ENCODE data around the gene MARS1. TPM values are rescaled to one million over a fixed set of nuclear protein-coding genes. Genes with fewer than 3 reads are reported as not detected.

Gene MARS1
- 209 and 350 TPM in 2 replicates for total RNA-seq

DNA sequence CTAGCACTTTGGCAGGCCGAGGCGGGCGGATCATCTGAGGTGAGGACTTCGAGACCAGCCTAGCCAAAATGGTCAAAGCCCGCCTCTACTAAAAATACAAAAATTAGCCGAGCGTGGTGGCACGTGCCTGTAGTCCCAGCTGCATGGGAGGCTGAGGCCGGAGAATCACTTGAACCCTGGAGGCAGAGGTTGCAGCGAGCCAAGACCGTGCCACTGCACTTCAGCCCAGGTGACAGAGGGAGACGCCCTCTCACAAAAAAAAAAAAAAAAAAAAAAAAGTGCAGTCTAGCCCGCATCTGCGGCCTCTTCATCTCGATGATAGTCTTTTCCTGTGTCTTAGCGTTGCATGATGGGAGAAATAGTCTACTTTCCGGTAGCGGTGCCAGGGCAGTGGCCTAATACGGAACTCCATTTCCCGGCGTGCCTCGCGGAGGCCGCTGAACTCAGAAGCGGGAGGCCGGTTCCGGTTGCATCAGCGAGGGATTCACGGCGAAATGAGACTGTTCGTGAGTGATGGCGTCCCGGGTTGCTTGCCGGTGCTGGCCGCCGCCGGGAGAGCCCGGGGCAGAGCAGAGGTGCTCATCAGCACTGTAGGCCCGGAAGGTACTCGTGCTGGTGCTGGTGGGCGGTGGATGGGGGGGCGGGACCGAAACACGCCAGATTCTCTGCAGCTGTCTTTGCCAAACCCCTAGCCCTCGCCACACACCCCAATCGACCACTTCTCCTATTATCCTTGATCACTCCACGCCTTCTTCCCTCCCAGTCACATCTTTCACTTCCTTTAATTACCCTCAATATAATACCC is at the start of gene MARS1:
TSS of gene MARS1 (plus strand) at position 472 of the 805 bp plus-strand sequence. CDS start at position 495, 23 bp downstream.

GRCh38 chr12:57454566-57455373 is 33.1 kb upstream of the MARS1 start, which contains the start of gene INHBE:
Gene INHBE (plus strand): TSS chr12:57455307. CDS start chr12:57455537, 230 bp downstream.

DNA sequence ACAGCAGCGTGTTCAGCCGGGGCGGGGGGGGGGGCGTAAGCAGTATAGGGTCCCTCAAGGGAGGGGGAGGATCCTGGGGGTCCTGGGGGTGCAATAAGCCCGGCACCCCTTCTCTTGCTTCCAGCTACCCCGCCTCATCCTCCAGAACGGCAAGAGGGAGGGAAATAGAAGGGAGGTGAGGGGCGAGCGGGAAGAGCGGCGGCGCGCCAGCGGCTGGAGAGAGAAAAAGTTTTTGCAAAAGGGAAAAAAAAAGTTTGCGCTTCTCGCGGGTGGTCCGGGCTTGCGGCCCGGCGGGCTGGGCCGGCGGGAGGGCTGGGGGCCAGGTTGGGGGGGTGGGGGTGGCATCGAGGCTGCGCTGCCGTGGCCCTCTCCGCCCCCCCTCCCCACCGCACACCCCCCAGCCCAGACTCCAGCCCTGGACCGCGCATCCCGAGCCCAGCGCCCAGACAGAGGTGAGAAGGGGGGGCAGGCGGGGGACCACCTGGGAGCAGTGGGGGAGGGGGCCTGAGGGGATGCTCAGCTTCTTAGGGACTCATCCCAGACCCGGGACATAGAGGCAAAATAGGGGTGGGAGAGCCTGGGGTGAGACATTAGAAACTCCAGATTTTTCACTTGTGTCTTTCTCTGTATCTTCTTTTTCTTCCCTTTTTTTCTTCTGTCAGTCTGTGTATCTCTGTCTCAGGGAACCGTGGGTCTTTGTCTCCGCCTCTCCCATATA is 28.0 kb upstream of the MARS1 start, which contains the start of gene GLI1:
TSS of gene GLI1 (plus strand) at position 36 of the 718 bp plus-strand sequence. CDS start 3,907 bp downstream, outside the sequence.

DNA sequence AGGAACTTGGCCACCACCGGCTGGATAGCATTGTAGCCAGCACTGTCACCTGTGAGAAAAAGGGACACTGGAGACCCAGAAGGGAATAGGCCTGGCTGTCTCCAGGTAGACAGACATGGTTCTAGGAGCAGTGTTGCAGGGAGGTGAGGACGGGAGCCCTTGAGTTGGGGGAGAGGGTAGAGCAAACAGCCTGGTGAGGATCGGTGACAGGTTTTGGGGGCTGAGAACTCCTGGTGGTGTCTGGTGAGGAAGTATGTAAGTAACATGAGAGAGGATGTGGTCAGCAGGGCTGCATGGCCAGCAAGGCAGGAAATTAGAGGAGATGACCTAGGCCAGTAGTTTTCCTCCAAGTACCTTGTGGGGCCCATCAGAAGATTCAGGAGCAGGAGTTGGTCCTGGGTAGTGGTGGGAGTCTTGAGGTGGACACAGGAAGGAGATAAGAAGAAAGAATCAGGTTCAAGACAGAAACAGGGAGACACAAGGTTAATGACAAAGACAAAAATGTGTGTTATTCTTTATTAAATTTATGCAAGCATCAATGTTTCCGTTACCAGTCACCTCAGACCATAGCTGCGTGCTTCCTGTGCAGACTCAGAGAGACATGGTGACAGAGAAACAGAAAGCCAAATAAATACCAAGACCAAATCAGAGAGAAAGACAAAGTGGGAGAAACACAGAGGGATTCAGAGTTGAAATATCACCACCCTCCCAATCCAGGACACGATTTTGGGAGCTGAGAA is 8.3 kb upstream of the MARS1 start, which contains the start of gene ARHGAP9:
TSS of gene ARHGAP9 (minus strand) at position 491 of the 740 bp plus-strand sequence. CDS start at position 31, 460 bp downstream.

GRCh38 chr12:57520053-57520818 is 32.4 kb downstream of the MARS1 start, which contains the start of gene DDIT3:
Gene DDIT3 (minus strand): TSS chr12:57520514. CDS start chr12:57517406, 3,108 bp downstream.

DNA sequence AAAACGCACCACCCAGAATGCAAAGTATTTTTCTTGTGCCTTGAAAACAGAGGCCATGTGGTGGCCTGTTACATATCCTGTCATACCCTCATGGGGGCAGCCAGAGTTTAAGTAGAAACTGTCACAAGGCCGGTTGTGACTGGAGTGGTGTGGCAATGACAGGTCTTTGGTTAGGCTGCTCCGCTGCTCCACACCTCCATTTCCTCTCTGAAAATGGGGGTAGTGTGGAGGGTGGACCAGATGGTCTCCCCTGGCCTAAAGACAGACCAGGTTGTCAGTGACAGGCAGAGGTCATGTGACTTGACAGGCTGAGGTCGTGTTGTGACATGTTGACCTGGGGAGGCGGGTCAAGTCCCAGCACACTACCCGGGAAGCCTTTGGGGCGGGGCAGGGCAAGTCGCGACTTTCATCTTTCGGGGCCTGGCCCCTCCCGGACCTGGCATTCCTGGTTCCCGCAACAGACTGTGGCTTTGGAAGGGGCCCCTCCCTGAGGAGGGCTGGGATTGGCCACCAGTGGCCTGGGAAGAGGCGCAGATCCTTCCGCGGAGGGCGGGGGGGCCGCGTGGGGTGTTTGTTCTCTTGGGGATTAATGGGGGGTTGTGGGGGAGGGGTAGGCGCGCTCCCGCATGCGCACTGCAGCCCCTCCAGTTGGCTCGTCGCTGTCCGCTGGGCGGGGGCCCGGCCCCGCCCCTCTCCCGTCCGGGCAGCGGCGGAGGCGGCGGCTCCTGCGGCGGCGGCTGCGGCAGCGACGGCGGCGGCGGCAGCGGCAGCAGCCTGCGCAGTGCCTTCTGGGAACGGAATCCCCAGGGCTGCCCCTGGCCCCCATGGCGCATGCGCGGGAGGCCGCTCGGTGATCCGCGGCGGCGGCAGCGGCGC is 34.4 kb downstream of the MARS1 start, which contains the start of gene MBD6:
TSS of gene MBD6 (plus strand) at position 814 of the 876 bp plus-strand sequence. CDS start 1,480 bp downstream, outside the sequence.

DNA sequence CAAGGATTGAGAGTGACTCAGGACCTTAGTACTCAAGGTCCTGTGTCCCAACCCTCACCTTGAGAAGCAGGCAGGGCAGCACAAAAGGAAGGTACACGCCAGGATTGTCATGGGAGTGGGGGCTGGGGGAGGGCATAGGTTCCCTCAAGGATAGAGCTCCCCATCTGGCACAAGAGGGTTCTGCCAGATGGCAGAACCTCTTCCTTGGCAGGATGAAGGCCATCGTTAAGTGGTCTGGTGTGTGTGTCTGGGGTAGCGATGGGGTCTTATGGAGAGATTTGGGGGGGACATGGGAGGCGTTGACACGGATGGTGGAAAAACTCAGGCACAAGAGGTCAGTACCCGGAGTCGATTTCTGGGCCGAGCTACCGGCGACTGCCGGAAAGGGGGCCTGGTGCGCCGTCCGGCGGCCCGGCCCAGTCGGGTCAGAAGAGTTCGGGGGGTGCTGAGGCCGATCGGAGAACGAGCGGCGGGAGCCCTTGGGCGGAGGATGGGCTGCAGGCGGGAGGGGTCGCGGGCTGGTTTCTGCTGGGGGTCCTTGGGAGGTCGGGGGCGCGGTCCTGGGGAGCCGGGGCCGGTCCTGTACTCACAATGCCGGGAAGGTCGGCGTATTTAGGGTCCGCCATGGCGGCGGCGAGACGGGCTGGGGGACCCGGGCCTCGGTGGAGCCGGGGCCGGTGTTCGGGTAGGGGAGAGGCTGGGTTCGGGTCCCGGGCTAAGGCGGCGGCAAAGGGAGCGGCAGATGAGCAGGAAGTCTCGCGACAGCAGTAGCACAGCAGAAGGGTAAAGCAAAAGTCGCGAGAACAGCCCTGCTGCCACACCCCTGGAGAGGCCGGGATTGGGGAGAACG is 58.8 kb downstream of the MARS1 start, which contains the start of gene DCTN2:
TSS of gene DCTN2 (minus strand) at position 755 of the 850 bp plus-strand sequence. CDS start at position 626, 129 bp downstream.

DNA sequence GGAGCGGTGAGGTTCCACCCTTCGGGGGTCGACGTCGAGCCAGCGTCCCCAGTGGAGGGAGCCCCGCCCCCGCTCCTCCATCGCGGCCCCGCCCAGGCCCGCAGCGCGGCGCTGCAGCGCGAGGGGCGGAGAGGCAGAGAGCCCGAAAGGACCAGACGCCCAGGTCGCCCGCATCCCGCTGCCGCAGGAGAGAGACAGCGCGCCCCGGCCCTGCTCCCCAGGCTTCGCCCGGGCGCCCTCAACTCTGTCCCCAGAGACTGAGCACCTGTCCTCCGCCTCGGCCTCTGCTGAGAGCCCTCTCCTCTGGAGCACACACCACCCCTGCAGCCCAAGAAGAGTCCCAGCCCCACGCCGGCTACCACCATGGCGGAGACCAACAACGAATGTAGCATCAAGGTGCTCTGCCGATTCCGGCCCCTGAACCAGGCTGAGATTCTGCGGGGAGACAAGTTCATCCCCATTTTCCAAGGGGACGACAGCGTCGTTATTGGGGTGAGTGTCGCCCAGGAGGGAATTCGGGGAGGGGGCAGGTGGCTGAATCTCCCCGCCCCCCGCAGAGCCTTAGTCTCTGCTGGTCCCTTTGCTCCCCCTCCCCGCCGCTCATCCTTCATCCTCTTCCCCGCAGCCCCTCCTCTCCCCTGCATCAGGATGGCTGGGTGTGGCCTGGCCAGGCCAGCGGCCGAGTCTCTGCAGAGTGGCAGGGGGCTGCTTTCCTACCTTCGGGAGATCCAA is 62.2 kb downstream of the MARS1 start, which contains the start of gene KIF5A:
TSS of gene KIF5A (plus strand) at position 136 of the 732 bp plus-strand sequence. CDS start at position 364, 228 bp downstream.

Other genes with a start within 250 kb of the MARS1 start
- 0.22 and 0.50 TPM in 2 replicates for gene STAC3, start 236.9 kb upstream of the MARS1 start, total RNA-seq
- 12.4 and 13.6 TPM in 2 replicates for gene R3HDM2, start 57.0 kb upstream of the MARS1 start, total RNA-seq
- gene INHBC, start 53.3 kb upstream of the MARS1 start, total RNA-seq = not detected in 2 replicates
- 2.1 and 17.0 TPM in 2 replicates for gene INHBE, start 32.8 kb upstream of the MARS1 start, total RNA-seq
- 2.4 and 3.1 TPM in 2 replicates for gene GLI1, start 28.3 kb upstream of the MARS1 start, total RNA-seq
- 0.11 and 0.12 TPM in 2 replicates for gene ARHGAP9, start 8.2 kb upstream of the MARS1 start, total RNA-seq
- gene DDIT3, start 32.4 kb downstream of the MARS1 start, total RNA-seq = 136 and 444 TPM in 2 replicates
- gene MBD6, start 34.8 kb downstream of the MARS1 start, total RNA-seq = 4.9 and 8.1 TPM in 2 replicates
- gene DCTN2, start 59.1 kb downstream of the MARS1 start, total RNA-seq = 80.7 and 106 TPM in 2 replicates
- 0.44 and 0.50 TPM in 2 replicates for gene KIF5A, start 62.0 kb downstream of the MARS1 start, total RNA-seq
- gene PIP4K2C, start 103.1 kb downstream of the MARS1 start, total RNA-seq = 13.6 and 16.5 TPM in 2 replicates
- gene DTX3, start 116.8 kb downstream of the MARS1 start, total RNA-seq = 15.6 and 23.1 TPM in 2 replicates
- gene ARHGEF25, start 123.4 kb downstream of the MARS1 start, total RNA-seq = 17.9 and 27.1 TPM in 2 replicates
- gene B4GALNT1, start 145.1 kb downstream of the MARS1 start, total RNA-seq = 3.4 and 4.0 TPM in 2 replicates
- gene OS9, start 206.1 kb downstream of the MARS1 start, total RNA-seq = 276 and 299 TPM in 2 replicates

Data from uterine smooth muscle cell (primary cell).